ENCODE results near the gene HNRNPA2B1. TPM values are rescaled to one million over a fixed set of nuclear protein-coding genes. Genes with fewer than 3 reads are reported as not detected.

HNRNPA2B1 gene
- total RNA-seq, 1 donor = 82.9 TPM

- peaks cover 6% of the 10 kb centered on the region for H4K20me1 ChIP-seq (ENCODE audit: insufficient read depth, low read length)
- H3K9me3 ChIP-seq (ENCODE audit: low read depth, low read length) = no peaks in the 10 kb centered on the region
- peaks cover 15% of the 10 kb centered on the region for H3K36me3 ChIP-seq (ENCODE audit: insufficient read depth, low read length)
- H2AFZ ChIP-seq (ENCODE audit: low read length) = no peak overlapping the region
- TF ChIP-seq CTCF (IDR thresholded peaks at IDR 0.05; ENCODE audit: extremely low read depth, low read depth, low read length) = no peak
- no peak overlapping the region for H3K4me3 ChIP-seq (ENCODE audit: insufficient read depth, low read length)
- H3K27ac ChIP-seq (ENCODE audit: low read depth, low read length) = no peak overlapping the region
- DNase-seq (ENCODE audit: insufficient read length, low spot score, missing footprints) = no peak
- no peaks in the 10 kb centered on the region for H3K4me1 ChIP-seq (ENCODE audit: insufficient read depth, low read length)
- H3K4me2 ChIP-seq (ENCODE audit: insufficient read depth, low read length) = no peak overlapping the region
- no peaks in the 10 kb centered on the region for H3K27me3 ChIP-seq (ENCODE audit: insufficient read depth, low read length)
- H3K79me2 ChIP-seq (ENCODE audit: insufficient read depth, low read length) = no peaks in the 10 kb centered on the region
Measured at GRCh38 chr7:26216049-26216448, 15.5 kb upstream of the HNRNPA2B1 start.

- H3K4me1 ChIP-seq (ENCODE audit: insufficient read depth, low read length) = no peaks in the 10 kb centered on the region
- no peaks in the 10 kb centered on the region for H3K9me3 ChIP-seq (ENCODE audit: low read depth, low read length)
- peaks cover 21% of the 10 kb centered on the region for H4K20me1 ChIP-seq (ENCODE audit: insufficient read depth, low read length)
- H3K27ac ChIP-seq (ENCODE audit: low read depth, low read length) = no peak overlapping the region
- H3K4me3 ChIP-seq (ENCODE audit: insufficient read depth, low read length) = no peak overlapping the region
- H3K36me3 ChIP-seq (ENCODE audit: insufficient read depth, low read length) = peaks cover 36% of the 10 kb centered on the region
- no peaks in the 10 kb centered on the region for H3K27me3 ChIP-seq (ENCODE audit: insufficient read depth, low read length)
- peaks cover 6% of the 10 kb centered on the region for H3K79me2 ChIP-seq (ENCODE audit: insufficient read depth, low read length)
- H3K4me2 ChIP-seq (ENCODE audit: insufficient read depth, low read length) = no peak overlapping the region
- no peak overlapping the region for H2AFZ ChIP-seq (ENCODE audit: low read length)
- DNase-seq (ENCODE audit: insufficient read length, low spot score, missing footprints) = no peak
- no peak for TF ChIP-seq CTCF (IDR thresholded peaks at IDR 0.05; ENCODE audit: extremely low read depth, low read depth, low read length)
Measured at GRCh38 chr7:26213807-26214515, 13.4 kb upstream of the HNRNPA2B1 start.

GRCh38 chr7:26212921-26213718 is 12.6 kb upstream of the HNRNPA2B1 start:
- DNase-seq (ENCODE audit: insufficient read length, low spot score, missing footprints) = no peak
- no peaks in the 10 kb centered on the region for H3K9me3 ChIP-seq (ENCODE audit: low read depth, low read length)
- TF ChIP-seq CTCF (IDR thresholded peaks at IDR 0.05; ENCODE audit: extremely low read depth, low read depth, low read length) = no peak

GRCh38 chr7:26208040-26208439 is 7.5 kb upstream of the HNRNPA2B1 start:
- DNase-seq (ENCODE audit: insufficient read length, low spot score, missing footprints) = no peak
- peaks cover 60% of the 10 kb centered on the region for H4K20me1 ChIP-seq (ENCODE audit: insufficient read depth, low read length)
- no peak for TF ChIP-seq CTCF (IDR thresholded peaks at IDR 0.05; ENCODE audit: extremely low read depth, low read depth, low read length)

More at GRCh38 chr7:26212921-26213718, 12.6 kb upstream of the HNRNPA2B1 start:
- no peak overlapping the region for H3K4me2 ChIP-seq (ENCODE audit: insufficient read depth, low read length)
- H4K20me1 ChIP-seq (ENCODE audit: insufficient read depth, low read length) = peaks cover 21% of the 10 kb centered on the region
- no peaks in the 10 kb centered on the region for H3K4me1 ChIP-seq (ENCODE audit: insufficient read depth, low read length)
- no peak overlapping the region for H3K27ac ChIP-seq (ENCODE audit: low read depth, low read length)
- no peaks in the 10 kb centered on the region for H3K27me3 ChIP-seq (ENCODE audit: insufficient read depth, low read length)
- H3K36me3 ChIP-seq (ENCODE audit: insufficient read depth, low read length) = peaks cover 41% of the 10 kb centered on the region
- peaks cover 6% of the 10 kb centered on the region for H3K79me2 ChIP-seq (ENCODE audit: insufficient read depth, low read length)
- H2AFZ ChIP-seq (ENCODE audit: low read length) = no peak overlapping the region
- H3K4me3 ChIP-seq (ENCODE audit: insufficient read depth, low read length) = no peak overlapping the region

More at GRCh38 chr7:26208040-26208439, 7.5 kb upstream of the HNRNPA2B1 start:
- peaks cover 60% of the 10 kb centered on the region for H3K36me3 ChIP-seq (ENCODE audit: insufficient read depth, low read length)
- no peak overlapping the region for H3K4me2 ChIP-seq (ENCODE audit: insufficient read depth, low read length)
- H3K79me2 ChIP-seq (ENCODE audit: insufficient read depth, low read length) = peaks cover 56% of the 10 kb centered on the region
- H3K27ac ChIP-seq (ENCODE audit: low read depth, low read length) = no peak overlapping the region
- H3K9me3 ChIP-seq (ENCODE audit: low read depth, low read length) = no peaks in the 10 kb centered on the region
- H3K27me3 ChIP-seq (ENCODE audit: insufficient read depth, low read length) = no peaks in the 10 kb centered on the region
- H3K4me3 ChIP-seq (ENCODE audit: insufficient read depth, low read length) = no peak overlapping the region
- peaks cover 24% of the 10 kb centered on the region for H3K4me1 ChIP-seq (ENCODE audit: insufficient read depth, low read length)
- no peak overlapping the region for H2AFZ ChIP-seq (ENCODE audit: low read length)
